ENCODE results near the gene CREBL2.

The CREBL2 gene

DNA sequence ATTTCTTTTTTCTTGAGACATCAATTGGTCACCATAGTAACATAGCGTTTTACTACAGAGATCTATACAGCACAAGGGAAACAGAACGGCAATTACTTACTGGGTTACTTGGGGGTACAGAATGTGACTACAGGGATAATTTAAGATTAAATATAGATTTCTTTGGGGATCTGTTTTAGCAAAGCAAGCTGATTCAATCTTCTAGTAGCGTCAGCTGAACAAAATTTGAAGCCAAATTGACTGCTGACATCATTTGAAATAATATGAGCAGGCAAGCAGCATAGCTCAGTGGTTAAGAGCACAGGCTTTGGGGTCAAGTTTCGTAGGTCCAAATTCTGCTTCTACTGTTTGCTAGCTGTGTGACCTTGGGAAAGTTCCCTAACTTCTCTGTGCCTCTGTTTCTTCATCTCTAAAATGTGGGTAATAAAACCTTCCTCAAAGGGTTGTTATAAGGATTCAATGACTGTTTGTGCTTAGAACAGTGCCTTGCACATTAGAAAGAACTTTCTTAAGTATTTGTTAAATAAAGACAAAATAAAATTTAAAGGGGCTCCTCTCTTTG lies 71.5 kb downstream of the CREBL2 start:
- DNase-seq: no peak

DNA sequence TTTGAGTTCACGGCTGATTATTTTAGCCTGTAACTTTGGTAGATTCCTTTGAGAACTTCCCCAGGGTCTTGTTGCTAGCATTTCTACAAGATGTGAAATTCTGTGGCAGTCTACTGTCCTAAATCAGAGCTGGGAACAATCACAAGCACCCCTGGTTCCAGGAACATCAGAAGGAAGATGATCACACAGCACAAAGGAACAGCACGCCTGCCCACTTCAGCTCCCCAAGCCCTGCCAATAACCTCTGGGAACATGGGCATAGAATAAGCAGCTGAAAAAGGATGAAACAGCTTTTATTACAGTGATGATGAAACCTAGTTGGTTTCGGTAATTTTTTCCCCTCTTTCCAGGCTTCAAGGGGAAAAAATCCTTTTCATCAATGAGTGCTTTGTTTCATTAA lies 72.0 kb downstream of the CREBL2 start:
- no peak for DNase-seq

DNA sequence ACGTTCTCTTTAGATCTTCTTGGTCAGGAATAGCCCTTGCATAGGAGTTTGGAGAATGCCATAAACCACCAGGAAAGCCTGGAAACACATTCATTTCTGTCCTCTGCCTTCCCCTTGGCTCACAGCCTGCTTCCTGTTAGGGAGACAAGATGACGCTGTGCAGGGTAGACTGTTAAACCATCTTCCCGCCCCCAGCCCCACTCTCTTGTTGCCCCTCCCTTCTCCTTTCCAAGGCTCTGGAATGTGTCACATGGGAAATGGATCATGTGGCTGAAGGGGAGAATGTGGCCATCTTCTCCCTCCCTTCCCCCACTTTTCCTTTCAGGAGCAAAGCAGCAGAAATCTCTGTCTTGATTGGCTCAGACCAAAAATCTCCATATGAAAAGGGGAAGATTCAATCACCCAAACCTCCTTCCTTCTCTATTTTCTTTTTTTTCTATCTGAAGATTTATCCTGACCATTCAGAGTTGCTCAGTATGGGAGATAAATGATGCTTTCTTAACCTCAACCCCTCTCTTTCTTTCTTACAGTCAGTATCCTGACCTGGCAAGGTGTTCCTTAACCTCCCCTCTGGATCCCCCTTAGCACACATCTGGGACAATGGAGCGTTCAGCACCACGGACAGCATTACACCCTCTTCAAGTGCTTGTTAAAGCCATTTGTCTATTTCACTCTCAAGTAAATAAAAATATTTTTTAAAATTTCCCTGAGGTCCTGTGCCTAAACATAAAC lies 72.9 kb downstream of the CREBL2 start:
- DNase-seq: peak; percentile 67

DNA sequence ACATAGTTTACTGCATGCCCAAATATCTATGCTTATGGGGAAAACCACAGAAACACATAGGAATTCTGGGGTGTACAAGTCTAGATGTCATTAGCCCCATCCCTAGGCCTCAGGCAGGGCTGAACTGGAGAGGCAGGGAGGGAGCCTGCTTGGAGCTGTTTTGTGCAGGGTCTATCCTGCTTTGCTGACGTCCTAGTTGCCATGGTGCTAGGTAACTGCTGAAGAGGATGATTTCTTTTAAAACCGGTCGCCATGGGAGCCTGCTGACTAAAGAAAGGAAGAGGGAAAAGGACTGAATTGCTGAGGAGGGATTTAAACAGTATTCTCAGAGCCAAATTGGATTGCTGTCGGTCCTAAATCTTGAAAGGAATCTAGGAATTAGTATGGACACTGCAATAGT lies 73.6 kb downstream of the CREBL2 start:
- DNase-seq: no peak

DNA sequence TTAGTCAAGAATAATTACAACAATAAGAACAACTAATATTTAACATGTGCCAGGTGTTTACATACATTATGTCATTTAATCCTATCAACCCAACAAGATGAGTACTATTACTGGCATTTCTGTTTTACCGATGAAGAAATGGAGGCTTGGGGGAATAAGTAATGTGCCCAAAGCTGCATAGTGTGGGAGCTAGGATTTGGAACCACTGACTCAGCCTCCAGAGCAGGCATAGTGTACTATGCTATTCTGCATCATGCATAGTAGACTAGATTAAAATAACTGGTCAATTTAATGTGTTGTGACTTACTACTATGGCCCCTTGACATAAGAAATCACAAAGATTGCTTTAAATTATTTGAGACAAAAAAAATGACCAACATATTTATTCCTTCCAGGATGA lies 74.8 kb downstream of the CREBL2 start:
- DNase-seq: no peak

DNA sequence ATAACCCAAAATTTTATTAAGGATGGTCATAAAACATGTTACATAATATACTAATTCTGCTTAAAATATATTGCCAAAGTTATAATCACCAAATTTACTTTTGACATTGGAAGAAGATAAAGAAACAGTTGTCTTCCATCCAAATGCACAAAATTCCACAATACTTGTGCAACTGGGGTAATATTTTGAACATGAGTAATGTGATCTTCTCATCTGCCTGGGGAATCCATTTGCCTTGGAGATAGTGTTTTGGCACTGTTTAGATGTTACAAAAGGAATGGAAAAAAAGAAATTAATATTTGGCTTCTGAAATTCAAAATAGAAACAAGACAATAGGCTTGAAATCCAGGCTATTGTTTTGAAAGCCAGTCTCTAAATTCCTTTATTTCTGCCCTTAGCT lies 75.2 kb downstream of the CREBL2 start:
- no peak for DNase-seq

DNA sequence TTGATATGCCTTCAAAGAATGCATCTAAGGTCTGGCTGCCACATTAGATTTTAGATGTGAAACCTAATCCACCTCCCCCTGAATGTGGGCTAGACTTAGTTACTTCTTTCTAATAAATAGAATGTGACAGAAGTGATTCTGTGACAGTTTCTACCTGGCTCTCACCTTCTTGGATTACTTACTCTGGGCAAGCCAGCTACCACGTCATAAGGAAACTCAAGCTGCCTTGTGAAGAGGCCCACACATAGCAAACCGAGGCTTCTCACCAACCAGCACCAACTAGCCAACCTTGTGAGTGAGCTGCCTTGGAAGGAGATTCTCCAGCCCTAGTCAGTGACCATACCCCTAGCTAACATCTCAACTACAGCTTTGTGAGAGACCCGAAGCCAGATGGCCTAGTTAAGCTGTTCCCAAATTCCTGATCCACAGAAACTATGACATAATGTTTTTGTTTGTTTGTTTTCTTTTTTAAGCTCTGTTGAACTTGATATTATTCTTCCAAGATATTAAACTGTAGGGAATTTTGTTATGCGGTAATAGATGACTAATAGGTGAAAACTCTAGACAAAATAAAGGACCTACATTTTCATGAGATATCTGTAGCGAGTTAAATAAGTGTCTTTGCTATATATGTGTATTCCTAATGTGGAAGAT lies 78.1 kb downstream of the CREBL2 start:
- DNase-seq: no peak

DNA sequence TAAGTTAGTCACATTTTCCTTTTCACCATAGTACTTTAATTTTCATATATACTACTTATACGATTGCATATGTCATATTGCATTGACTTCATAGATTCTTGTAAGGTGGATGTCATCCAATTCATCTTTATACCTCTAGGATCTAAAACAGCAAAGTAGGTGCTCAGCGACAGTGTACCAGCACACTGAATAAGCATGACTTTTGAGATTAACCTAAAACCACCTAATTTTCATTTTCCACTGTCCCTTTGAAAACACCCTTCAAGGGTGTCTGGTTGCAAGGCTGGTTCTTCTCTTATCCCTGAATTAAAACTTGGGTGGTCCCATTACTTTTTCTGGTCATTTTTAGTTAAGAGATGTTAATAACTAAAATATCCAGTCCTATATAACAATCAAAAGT lies 79.9 kb downstream of the CREBL2 start:
- no peak for DNase-seq

DNA sequence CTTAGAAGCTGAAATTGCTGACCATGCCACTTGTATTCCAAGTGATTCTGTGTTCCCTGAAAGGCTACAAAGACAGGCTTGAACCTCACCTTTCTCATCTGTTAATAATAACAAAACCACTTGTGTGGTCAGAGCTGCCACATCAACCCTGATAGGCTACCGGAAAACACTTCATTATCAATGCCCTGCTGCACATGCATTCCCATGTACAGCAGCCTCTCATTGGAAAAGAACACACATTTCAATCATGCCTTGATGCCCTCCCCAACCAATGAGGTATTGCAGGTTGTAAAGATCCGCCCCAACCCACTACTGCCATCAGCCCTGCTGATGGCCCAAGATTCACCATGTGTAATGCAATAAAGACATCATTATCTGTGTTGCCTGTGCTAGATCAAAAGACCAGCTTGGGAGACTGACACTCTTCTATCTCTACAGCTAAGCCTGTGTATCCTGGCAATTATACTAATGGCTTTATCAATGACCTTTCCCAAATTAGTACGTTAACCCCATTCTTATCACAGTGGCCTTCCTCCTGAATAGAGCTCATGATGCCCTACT lies 81.5 kb downstream of the CREBL2 start:
- DNase-seq: no peak
